HG03060 (cell line): Measurements from ENCODE around the gene MYO1E.

Source experiments
- ATAC-seq: cut with Tn5 transposase; IDR thresholded peaks from one replicate; pipeline ENCODE4 v1.9.1; 2021; ENCODE audit warnings: low read depth, moderate number of reproducible peaks; ENCODE audit not compliant: unreplicated experiment

MYO1E gene

GRCh38 chr15:59242649-59243048, 130.0 kb downstream of the MYO1E start:
- no peak for ATAC-seq

DNA sequence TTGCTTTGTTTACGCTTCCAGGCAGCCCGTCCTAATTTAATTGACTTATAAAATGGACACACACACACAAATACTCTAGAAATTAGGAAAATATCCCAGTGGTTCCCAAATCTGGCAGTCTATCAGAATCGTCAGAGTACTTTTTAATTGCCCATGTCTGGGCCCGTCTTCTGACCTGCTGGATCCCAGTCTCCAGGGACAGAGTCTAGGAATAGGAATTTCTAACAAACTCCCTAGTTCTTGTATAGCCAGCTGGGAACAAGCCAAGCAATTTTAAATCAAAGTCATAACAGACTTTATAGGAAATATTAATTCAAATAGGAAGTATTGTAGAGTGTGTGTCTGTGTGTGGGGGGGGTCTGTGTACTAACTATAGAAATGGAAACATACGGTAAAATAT, 132.6 kb downstream of the MYO1E start:
- ATAC-seq, result no peak

DNA sequence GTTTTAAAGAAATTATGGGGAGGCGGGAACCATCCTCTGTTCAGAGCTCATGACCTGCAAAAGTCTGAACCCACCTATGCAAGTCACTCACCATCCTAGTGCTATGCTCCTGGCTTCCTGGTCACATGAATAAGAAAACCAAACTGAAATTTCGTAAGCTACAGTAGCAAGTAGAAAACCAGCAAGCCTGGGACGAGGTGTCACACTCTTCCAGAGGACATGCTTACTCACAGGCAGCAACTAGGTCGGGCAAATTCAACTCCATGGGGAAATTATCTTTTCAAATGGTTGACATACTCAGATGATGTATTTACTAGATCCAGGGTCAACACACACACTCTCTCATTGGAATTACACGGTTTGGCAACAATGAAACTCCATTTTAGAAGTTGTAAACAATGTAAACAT, 134.7 kb downstream of the MYO1E start:
- no peak for ATAC-seq

- ATAC-seq, result no peak
Measured at GRCh38 chr15:59237119-59237855, 135.4 kb downstream of the MYO1E start.

DNA sequence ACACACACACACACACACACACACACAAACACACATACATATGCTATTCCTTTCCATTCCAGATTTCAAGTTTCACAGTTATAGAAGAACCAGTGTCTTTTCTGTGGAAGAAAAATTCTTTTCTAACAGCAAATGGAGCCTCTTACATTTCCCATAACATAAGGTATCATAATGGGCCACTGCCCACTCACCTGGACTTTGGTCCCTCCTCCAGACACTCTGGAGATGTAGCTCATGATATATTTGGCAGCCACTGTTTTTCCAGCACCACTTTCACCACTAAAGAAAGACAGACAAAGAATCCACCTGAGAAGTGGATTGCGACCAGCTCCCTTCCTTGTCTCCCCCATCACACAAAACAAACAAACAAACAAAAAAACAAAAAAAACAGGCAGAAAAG, 136.3 kb downstream of the MYO1E start:
- ATAC-seq, result no peak

GRCh38 chr15:59232476-59232875, 140.2 kb downstream of the MYO1E start:
- no peak for ATAC-seq

DNA sequence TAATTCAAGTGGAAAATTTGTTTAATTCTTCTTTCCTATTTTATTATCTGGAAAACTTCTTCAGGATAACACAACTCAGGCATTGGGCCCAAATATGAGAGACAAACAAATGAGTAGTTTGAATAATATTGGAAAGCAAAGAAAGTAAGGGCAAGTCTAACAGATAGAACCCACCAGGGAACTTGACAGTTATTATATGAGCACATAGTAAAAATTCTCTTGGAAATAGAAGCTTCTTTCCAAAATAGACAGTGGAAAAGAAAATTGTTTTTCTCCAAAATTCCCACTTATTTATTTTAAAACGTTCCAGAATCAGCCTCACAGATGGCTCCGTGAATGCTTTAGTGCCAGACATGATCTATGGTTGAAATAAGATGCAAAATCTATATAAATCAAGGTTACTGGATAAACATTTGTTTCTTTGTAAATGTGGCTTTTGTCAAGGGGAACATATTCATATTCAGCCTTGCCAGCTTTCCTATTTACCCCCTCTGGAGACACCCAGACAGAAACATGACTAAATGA, 142.1 kb downstream of the MYO1E start:
- ATAC-seq, result no peak

DNA sequence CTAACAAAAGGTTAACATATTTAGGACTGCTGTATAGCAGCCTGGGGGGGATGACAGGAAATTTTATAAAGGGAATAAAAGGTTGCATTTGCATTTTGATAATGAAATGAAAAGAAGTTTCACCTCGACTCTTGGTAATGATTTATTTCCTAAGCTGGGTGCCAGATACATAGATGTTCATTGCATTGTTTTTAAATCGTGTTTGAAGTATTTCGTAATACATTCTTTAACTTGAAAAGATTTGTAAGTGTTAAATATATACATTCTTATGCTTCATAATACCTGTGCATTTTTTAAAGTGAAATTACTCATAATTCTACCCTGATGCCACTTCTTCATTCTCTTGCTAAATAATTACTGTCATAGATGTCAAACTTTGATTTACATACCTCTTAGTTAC, 143.2 kb downstream of the MYO1E start:
- ATAC-seq, result no peak

- no peak for ATAC-seq
Measured at GRCh38 chr15:59229015-59229414, 143.7 kb downstream of the MYO1E start.

GRCh38 chr15:59227021-59227420, 145.7 kb downstream of the MYO1E start:
- ATAC-seq, result no peak

DNA sequence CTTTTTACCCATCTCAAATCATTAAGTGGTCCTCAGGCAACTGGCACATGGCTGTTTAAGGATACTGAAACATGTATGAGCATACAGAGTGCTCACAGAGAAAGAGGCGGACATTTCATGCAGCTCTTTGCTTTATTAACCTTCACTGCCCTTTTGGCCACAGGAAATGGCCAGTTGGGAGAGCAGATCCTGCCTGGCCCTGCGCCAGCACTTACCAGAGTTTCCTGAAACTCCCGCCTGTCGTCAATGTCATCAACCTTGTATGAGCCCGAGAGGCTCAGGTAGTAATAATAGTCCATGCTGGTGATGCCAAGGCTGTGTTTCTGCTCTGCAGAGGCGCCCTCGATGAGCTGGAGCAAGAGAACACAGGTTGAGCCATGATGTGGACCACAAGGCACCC, 148.2 kb downstream of the MYO1E start:
- ATAC-seq, result no peak

GRCh38 chr15:59223736-59224135, 148.9 kb downstream of the MYO1E start:
- ATAC-seq, result no peak

GRCh38 chr15:59222906-59223550, 149.6 kb downstream of the MYO1E start:
- no peak for ATAC-seq

- no peak for ATAC-seq
Measured at GRCh38 chr15:59221511-59222505, 150.9 kb downstream of the MYO1E start.

GRCh38 chr15:59218710-59219109, 154.0 kb downstream of the MYO1E start:
- no peak for ATAC-seq

GRCh38 chr15:59217876-59218498, 154.7 kb downstream of the MYO1E start:
- no peak for ATAC-seq

DNA sequence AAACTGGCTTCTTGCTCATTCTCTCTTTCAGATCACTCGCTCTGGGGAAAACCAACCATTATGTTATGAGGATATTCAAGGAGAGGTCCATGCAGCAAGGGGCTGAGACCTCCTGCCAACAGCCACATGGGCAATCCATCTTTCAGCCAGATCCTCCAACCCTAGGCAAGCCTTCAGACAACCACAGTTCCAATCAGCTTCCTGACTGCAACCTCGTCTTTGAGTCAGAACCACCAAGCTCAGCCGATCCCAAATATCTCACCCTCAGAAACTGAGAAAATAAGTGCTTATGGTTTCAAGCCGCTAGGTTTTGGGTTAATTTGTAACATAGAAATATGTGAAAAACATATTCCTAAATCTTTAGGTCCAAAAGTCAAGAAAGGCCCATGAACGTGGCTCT, 155.8 kb downstream of the MYO1E start:
- no peak for ATAC-seq

GRCh38 chr15:59210186-59210585, 162.5 kb downstream of the MYO1E start:
- no peak for ATAC-seq

GRCh38 chr15:59208613-59209249, 163.9 kb downstream of the MYO1E start:
- ATAC-seq, result no peak

DNA sequence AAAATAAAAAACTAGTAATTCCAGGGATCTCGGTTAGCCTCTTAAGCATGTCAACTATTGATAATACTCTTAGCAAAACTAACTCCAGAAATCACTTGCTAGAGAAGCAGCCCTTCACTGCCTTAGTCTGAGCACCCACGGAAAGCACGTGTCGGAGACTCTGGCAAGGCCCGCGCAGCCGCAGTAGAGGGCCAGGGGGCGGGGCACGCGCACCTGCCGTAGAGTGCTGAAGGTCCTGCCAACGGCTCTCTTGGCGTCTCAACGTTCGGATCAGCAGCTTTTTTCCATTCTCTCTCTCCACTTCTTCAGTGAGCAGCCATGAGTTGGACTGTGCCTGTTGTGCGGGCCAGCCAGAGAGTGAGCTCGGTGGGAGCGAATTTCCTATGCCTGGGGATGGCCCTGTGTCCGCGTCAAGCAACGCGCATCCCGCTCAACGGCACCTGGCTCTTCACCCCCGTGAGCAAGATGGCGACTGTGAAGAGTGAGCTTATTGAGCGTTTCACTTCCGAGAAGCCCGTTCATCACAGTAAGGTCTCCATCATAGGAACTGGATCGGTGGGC, 166.0 kb downstream of the MYO1E start, which contains the start of gene LDHAL6B:
Gene LDHAL6B, plus strand, starts transcription at position 221 of the 561 bp plus-strand sequence. Its CDS starts 98 bp downstream, at position 319.
- ATAC-seq, result no peak
